ENCODE results near the gene THRB. TPM values are rescaled to one million over a fixed set of nuclear protein-coding genes. Genes with fewer than 3 reads are reported as not detected.

THRB gene
- total and polyA plus RNA-seq, 2 donors (not counting 3 experiments of a cell fraction or from before 2014, with no cell fraction given): 0.06 TPM; not detected in 1

DNA sequence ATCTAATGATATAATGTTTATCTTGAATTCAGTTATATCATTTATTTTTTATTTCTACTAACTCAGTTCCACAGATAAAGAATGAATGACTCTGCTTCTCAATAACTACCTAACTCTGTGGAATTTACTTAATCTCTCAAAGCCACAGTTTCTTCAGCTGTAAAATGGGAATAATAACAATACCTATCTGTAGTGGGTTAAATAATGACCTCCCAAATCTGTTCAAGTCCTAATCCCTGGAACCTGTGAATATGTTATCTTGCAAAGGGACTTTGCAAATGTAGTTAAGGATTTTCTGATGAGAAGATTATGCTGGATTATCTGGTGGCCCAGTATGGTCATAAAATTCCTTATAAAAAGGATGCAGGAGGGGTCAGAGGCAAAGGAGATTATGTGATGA is 61.7 kb downstream of the THRB start:
- DNase-seq (ENCODE audit: low read depth, low spot score): no peak
- no peaks in the 10 kb centered on the region for H3K4me1 ChIP-seq (ENCODE audit: control insufficient read depth, extremely low read depth, insufficient read depth, low read length)
- no peak overlapping the region for H3K27ac ChIP-seq (ENCODE audit: insufficient read depth, low read depth, low read length)
- H4K20me1 ChIP-seq (replicated peaks; ENCODE audit: control insufficient read depth, extremely low read depth, insufficient read depth, low read length): no peaks in the 10 kb centered on the region
- no peaks in the 10 kb centered on the region for H3K9me3 ChIP-seq (replicated peaks; ENCODE audit: control insufficient read depth, insufficient read depth, low read length)
- dilution Hi-C loops (cut with MboI; ENCODE audit: extremely low pct_ligation_motif_present, low sequenced_read_pairs) (no loop called here), intact Hi-C loops (cut with micrococcal nuclease) (no loop called here)
- H3K27me3 ChIP-seq (ENCODE audit: control insufficient read depth in 2 of 2, insufficient read depth in 2 of 2, low read length in 2 of 2): peaks cover 0 to 3% of the 10 kb centered on the region in 2 experiments
- ChIA-PET CTCF (interaction anchor here (1.0 to 1.6 kb wide), 4 partner anchors 8 to 247 kb away, joined by 3 to 5 read pairs (median 3); no protein-coding TSS in a partner anchor), POLR2A (no interaction called here)
- H3K4me2 ChIP-seq (ENCODE audit: insufficient read depth, low read length): no peak overlapping the region
- no peaks in the 10 kb centered on the region for H3K79me2 ChIP-seq (ENCODE audit: control insufficient read depth, insufficient read depth, low read length)
- TF ChIP-seq FOS (IDR thresholded peaks at IDR 0.05; ENCODE audit: borderline replicate concordance, insufficient read depth, low read length) (no peak), POLR2A (IDR thresholded peaks at IDR 0.05; ENCODE audit: low read depth, low read length) (no peak), POLR2AphosphoS5 (IDR thresholded peaks at IDR 0.05; ENCODE audit: insufficient read depth, low read depth, low read length) (no peak), GATA2 (IDR thresholded peaks at IDR 0.05; ENCODE audit: insufficient read depth, insufficient read length, low read depth, low read length) (no peak), JUN (IDR thresholded peaks at IDR 0.05; ENCODE audit: borderline replicate concordance, insufficient read depth, insufficient read length, low read depth) (no peak), EZH2 (IDR thresholded peaks at IDR 0.05; ENCODE audit: borderline replicate concordance, low read depth, low read length, severe bottlenecking) (no peak), MYC (IDR thresholded peaks at IDR 0.05; ENCODE audit: low read depth, low read length) (no peak)
- TF ChIP-seq, protein P1, sequence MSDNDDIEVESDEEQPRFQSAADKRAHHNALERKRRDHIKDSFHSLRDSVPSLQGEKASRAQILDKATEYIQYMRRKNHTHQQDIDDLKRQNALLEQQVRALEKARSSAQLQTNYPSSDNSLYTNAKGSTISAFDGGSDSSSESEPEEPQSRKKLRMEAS (IDR thresholded peaks at IDR 0.05; ENCODE audit: insufficient read depth, insufficient read length): no peak
- TF ChIP-seq, protein P2, sequence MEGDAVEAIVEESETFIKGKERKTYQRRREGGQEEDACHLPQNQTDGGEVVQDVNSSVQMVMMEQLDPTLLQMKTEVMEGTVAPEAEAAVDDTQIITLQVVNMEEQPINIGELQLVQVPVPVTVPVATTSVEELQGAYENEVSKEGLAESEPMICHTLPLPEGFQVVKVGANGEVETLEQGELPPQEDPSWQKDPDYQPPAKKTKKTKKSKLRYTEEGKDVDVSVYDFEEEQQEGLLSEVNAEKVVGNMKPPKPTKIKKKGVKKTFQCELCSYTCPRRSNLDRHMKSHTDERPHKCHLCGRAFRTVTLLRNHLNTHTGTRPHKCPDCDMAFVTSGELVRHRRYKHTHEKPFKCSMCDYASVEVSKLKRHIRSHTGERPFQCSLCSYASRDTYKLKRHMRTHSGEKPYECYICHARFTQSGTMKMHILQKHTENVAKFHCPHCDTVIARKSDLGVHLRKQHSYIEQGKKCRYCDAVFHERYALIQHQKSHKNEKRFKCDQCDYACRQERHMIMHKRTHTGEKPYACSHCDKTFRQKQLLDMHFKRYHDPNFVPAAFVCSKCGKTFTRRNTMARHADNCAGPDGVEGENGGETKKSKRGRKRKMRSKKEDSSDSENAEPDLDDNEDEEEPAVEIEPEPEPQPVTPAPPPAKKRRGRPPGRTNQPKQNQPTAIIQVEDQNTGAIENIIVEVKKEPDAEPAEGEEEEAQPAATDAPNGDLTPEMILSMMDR (IDR thresholded peaks at IDR 0.05; ENCODE audit: extremely low read depth in 1 of 2, insufficient read depth in 1 of 2, low read depth in 1 of 2, low read length in 2 of 2): no peak
- no TSS peak for BruUV-seq (replicated peaks)
- H3K4me3 ChIP-seq (replicated peaks in 1 of 3; ENCODE audit: insufficient read depth in 1 of 3, low read depth in 1 of 3, low read length in 3 of 3): no peak overlapping the region
- H3K36me3 ChIP-seq (ENCODE audit: control insufficient read depth in 2 of 2, extremely low read depth in 1 of 2, insufficient read depth in 2 of 2, low read length in 2 of 2): no peaks in the 10 kb centered on the region
- no peaks in the 10 kb centered on the region for H3K9me1 ChIP-seq (replicated peaks; ENCODE audit: control insufficient read depth, extremely low read depth, insufficient read depth, low read length)
- H3K9ac ChIP-seq (replicated peaks; ENCODE audit: extremely low read depth, insufficient read depth, low read length): no peak overlapping the region
- no peak for FAIRE-seq
- no peak overlapping the region for H2AFZ ChIP-seq (ENCODE audit: low read depth, low read length)

Data from endothelial cell of umbilical vein (primary cell).